Cardiac septum (tissue), 1 donor: ENCODE results near the gene PANX2. TPM values are rescaled to one million over a fixed set of nuclear protein-coding genes. Genes with fewer than 3 reads are reported as not detected.
"Not testable (repeated sequence)": the region's sequence is repeated elsewhere in the genome, so short reads cannot be mapped to it uniquely, and the experiment has no call there.

Experiments used
- DNase-seq: peaks from one replicate; pipeline ENCODE4 v3.0.0-alpha.2; 2020; ENCODE audit warnings: low spot score
- intact Hi-C: fragments of 100-400 bp; cut with DNase I; formaldehyde crosslinking; loops from one replicate; pipeline ENCODE4 v1.14.0; 2022
- total RNA-seq: library from RNA; stranded (reverse); fragmentation: NEBNext Ultra II Directional; extraction: Animal tissue kit (Norgen Biotek cat#: 25700); gene quantifications from one replicate; pipeline ENCODE4 v1.2.1, GENCODE V29; 2021
- donor health status: DM: no; HTN: no; CAD: no.

Gene PANX2
- total RNA-seq, 1 donor from 2014 or later = 0.30 TPM

GRCh38 chr22:50193621-50194020, 23.1 kb downstream of the PANX2 start:
- intact Hi-C loops = no loop called here
- no peak for DNase-seq

- intact Hi-C loops = no loop called here
- DNase-seq = no peak
These were observed 23.7 kb downstream of the PANX2 start for GRCh38 chr22:50194037-50194805.

- DNase-seq = no peak
- intact Hi-C loops = no loop called here
These were observed 25.7 kb downstream of the PANX2 start for GRCh38 chr22:50196256-50196655.

- no peak for DNase-seq
- intact Hi-C loops = no loop called here
These were observed 26.7 kb downstream of the PANX2 start for GRCh38 chr22:50197000-50197800.

GRCh38 chr22:50197856-50198623, 27.5 kb downstream of the PANX2 start:
- intact Hi-C loops = no loop called here
- no peak for DNase-seq

GRCh38 chr22:50198624-50199017, 28.1 kb downstream of the PANX2 start:
- intact Hi-C loops = no loop called here
- DNase-seq = no peak

- intact Hi-C loops = no loop called here
- DNase-seq = no peak
These were observed 28.8 kb downstream of the PANX2 start for GRCh38 chr22:50199251-50199721.

- intact Hi-C loops = loop anchor here (10.0 kb wide), 2 partner anchors 235 to 265 kb away; partner anchors contain the start of gene PIM3
- no peak for DNase-seq
These were observed 29.4 kb downstream of the PANX2 start for GRCh38 chr22:50199829-50200460.

GRCh38 chr22:50200461-50201190, 30.1 kb downstream of the PANX2 start, which contains the start of gene SELENOO:
SELENOO (plus strand) TSS chr22:50201011; CDS start chr22:50201037, 26 bp downstream.
- intact Hi-C loops = loop anchor here (10.0 kb wide), 2 partner anchors 236 to 266 kb away; partner anchors contain the start of gene PIM3
- peak; percentile 95 for DNase-seq

GRCh38 chr22:50201191-50202129, 30.9 kb downstream of the PANX2 start:
- no peak for DNase-seq
- intact Hi-C loops = loop anchor here (10.0 kb wide), 2 partner anchors 237 to 267 kb away; partner anchors contain the start of gene PIM3

GRCh38 chr22:50202130-50202666, 31.7 kb downstream of the PANX2 start:
- DNase-seq = no peak
- intact Hi-C loops = loop anchor here (10.0 kb wide), 2 partner anchors 237 to 267 kb away; partner anchors contain the start of gene PIM3

- intact Hi-C loops = loop anchor here (10.0 kb wide), 2 partner anchors 238 to 268 kb away; partner anchors contain the start of gene PIM3
- DNase-seq = no peak
These were observed 32.8 kb downstream of the PANX2 start for GRCh38 chr22:50203288-50203687.

GRCh38 chr22:50204571-50204970, 34.0 kb downstream of the PANX2 start:
- no peak for DNase-seq
- intact Hi-C loops = loop anchor here (10.0 kb wide), 2 partner anchors 240 to 270 kb away; partner anchors contain the start of gene PIM3

- intact Hi-C loops = loop anchor here (10.0 kb wide), 2 partner anchors 240 to 270 kb away; partner anchors contain the start of gene PIM3
- DNase-seq = not testable (repeated sequence)
These were observed 34.5 kb downstream of the PANX2 start for GRCh38 chr22:50204998-50205397.

- no peak for DNase-seq
- intact Hi-C loops = loop anchor here (2.0 to 10.0 kb wide), 3 partner anchors 57 to 271 kb away; partner anchors contain the start of gene PIM3
These were observed 35.4 kb downstream of the PANX2 start for GRCh38 chr22:50205781-50206569.

GRCh38 chr22:50206599-50206998, 36.1 kb downstream of the PANX2 start:
- intact Hi-C loops = loop anchor here (2.0 to 10.0 kb wide), 3 partner anchors 58 to 272 kb away; partner anchors contain the start of gene PIM3
- peak; percentile 89 for DNase-seq
